GM19025 (cell line): ENCODE measurements around the gene BLCAP.
"Not testable (repeated sequence)": the region's sequence is repeated elsewhere in the genome, so short reads cannot be mapped to it uniquely, and the experiment has no call there.

Experiments
- ATAC-seq: cut with Tn5 transposase; IDR thresholded peaks from one replicate; pipeline ENCODE4 v1.9.1; 2021; ENCODE audit warnings: mild to moderate bottlenecking, low read depth, moderate library complexity; ENCODE audit not compliant: unreplicated experiment

Gene BLCAP

GRCh38 chr20:37492096-37492625 is 35.5 kb downstream of the BLCAP start:
- no peak for ATAC-seq

- no peak for ATAC-seq
Observed at GRCh38 chr20:37490663-37491350, 36.9 kb downstream of the BLCAP start.

- ATAC-seq = not testable (repeated sequence)
Observed at GRCh38 chr20:37486209-37486608, 41.5 kb downstream of the BLCAP start.

- ATAC-seq = no peak
Observed at GRCh38 chr20:37484331-37484730, 43.3 kb downstream of the BLCAP start.

GRCh38 chr20:37481610-37482009 is 46.1 kb downstream of the BLCAP start:
- ATAC-seq = no peak

GRCh38 chr20:37480919-37481318 is 46.8 kb downstream of the BLCAP start:
- ATAC-seq = no peak

- no peak for ATAC-seq
Observed at GRCh38 chr20:37479925-37480691, 47.6 kb downstream of the BLCAP start.

GRCh38 chr20:37479266-37479665 is 48.4 kb downstream of the BLCAP start:
- no peak for ATAC-seq

- no peak for ATAC-seq
Observed at GRCh38 chr20:37477041-37477440, 50.6 kb downstream of the BLCAP start.

GRCh38 chr20:37475252-37475651 is 52.4 kb downstream of the BLCAP start:
- no peak for ATAC-seq

GRCh38 chr20:37474386-37474785 is 53.3 kb downstream of the BLCAP start:
- ATAC-seq = no peak

- no peak for ATAC-seq
Observed at GRCh38 chr20:37473249-37474000, 54.3 kb downstream of the BLCAP start.

GRCh38 chr20:37472435-37472834 is 55.2 kb downstream of the BLCAP start:
- ATAC-seq = not testable (repeated sequence)

- ATAC-seq = no peak
Observed at GRCh38 chr20:37471741-37472235, 55.9 kb downstream of the BLCAP start.

- not testable (repeated sequence) for ATAC-seq
Observed at GRCh38 chr20:37470190-37470589, 57.5 kb downstream of the BLCAP start.

GRCh38 chr20:37469531-37469930 is 58.1 kb downstream of the BLCAP start:
- no peak for ATAC-seq

GRCh38 chr20:37468886-37469285 is 58.8 kb downstream of the BLCAP start:
- ATAC-seq = no peak
